MM.1S (cell line): ENCODE results near the gene FBXL7.
"Not testable (repeated sequence)": the region's sequence is repeated elsewhere in the genome, so short reads cannot be mapped to it uniquely, and the experiment has no call there.

Source experiments
- DNase-seq: peaks from one replicate; pipeline ENCODE4 v3.0.0-alpha.2; 2015
- H2AFZ ChIP-seq: fragments of 300-600 bp; sonication (generic); 2 replicates; pipeline ENCODE4 v1.6.0; 2016; ENCODE audit warnings: antibody characterized with exemption, low read length
- H3F3A ChIP-seq: fragments of 300-600 bp; sonication (generic); 2 replicates; pipeline ENCODE4 v1.6.1; 2016; ENCODE audit warnings: mild to moderate bottlenecking, antibody characterized with exemption, low read length, moderate library complexity, mixed read lengths; ENCODE audit not compliant: insufficient read depth
- H3K27ac ChIP-seq: fragments of 300-600 bp; sonication (generic); 2 replicates; pipeline ENCODE4 v1.5.1; 2016; ENCODE audit warnings: mild to moderate bottlenecking, low read length
- H3K27me3 ChIP-seq: fragments of 300-600 bp; sonication (generic); replicated peaks from 2 replicates; pipeline ENCODE4 v1.6.0; 2016; ENCODE audit warnings: low read length; ENCODE audit not compliant: insufficient read depth
- H3K36me3 ChIP-seq: fragments of 300-600 bp; sonication (generic); replicated peaks from 2 replicates; pipeline ENCODE4 v1.6.1; 2016; ENCODE audit warnings: mild to moderate bottlenecking, low read length, mixed read lengths; ENCODE audit not compliant: insufficient read depth
- H3K4me1 ChIP-seq: fragments of 300-600 bp; sonication (generic); 2 replicates; pipeline ENCODE4 v1.6.1; 2016; ENCODE audit warnings: low read length, mixed read lengths
- H3K4me2 ChIP-seq: fragments of 300-600 bp; sonication (generic); 2 replicates; pipeline ENCODE4 v1.6.0; 2016; ENCODE audit warnings: low read depth, low read length
- H3K4me3 ChIP-seq: fragments of 300-600 bp; sonication (generic); 2 replicates; pipeline ENCODE4 v1.5.1; 2016; ENCODE audit warnings: low read length, mixed read lengths
- H3K79me2 ChIP-seq: fragments of 300-600 bp; sonication (generic); 2 replicates; pipeline ENCODE4 v1.6.1; 2016; ENCODE audit warnings: mixed run types, low read length, mixed read lengths
- H3K9ac ChIP-seq: fragments of 300-600 bp; sonication (generic); 2 replicates; pipeline ENCODE4 v1.6.1; 2016; ENCODE audit warnings: low read length, mixed read lengths
- H3K9me2 ChIP-seq: fragments of 300-600 bp; sonication (generic); replicated peaks from 2 replicates; pipeline ENCODE4 v1.6.1; 2016; ENCODE audit warnings: mild to moderate bottlenecking, low read length, mixed read lengths; ENCODE audit not compliant: insufficient read depth
- H3K9me3 ChIP-seq: fragments of 300-600 bp; sonication (generic); replicated peaks from 2 replicates; pipeline ENCODE4 v1.6.1; 2016; ENCODE audit warnings: mild to moderate bottlenecking, low read length, mixed read lengths; ENCODE audit not compliant: insufficient read depth
- H4K20me1 ChIP-seq: fragments of 300-600 bp; sonication (generic); 2 replicates; pipeline ENCODE4 v1.6.1; 2016; ENCODE audit warnings: mild to moderate bottlenecking, low read length, moderate library complexity, mixed read lengths; ENCODE audit not compliant: insufficient read depth
- CTCF ChIP-seq: fragments of 300-600 bp; sonication (generic); IDR thresholded peaks from 2 replicates; pipeline ENCODE4 v1.5.1; 2016; ENCODE audit warnings: antibody characterized with exemption, low read length, mixed read lengths
- EZH2 ChIP-seq: fragments of 300-600 bp; sonication (generic); optimal IDR thresholded peaks from 2 replicates; pipeline ENCODE3; 2017; ENCODE audit warnings: low read depth, mild to moderate bottlenecking, antibody characterized with exemption, low read length, mixed read lengths
- EZH2phosphoT487 ChIP-seq: fragments of 300-600 bp; sonication (generic); IDR thresholded peaks from 2 replicates; pipeline ENCODE4 v1.6.1; 2018; ENCODE audit warnings: antibody characterized with exemption, low read length

The FBXL7 gene

GRCh38 chr5:15864536-15865215 lies 364.7 kb downstream of the FBXL7 start:
- 0 out of 2 replicates have a peak, but pooled peaks cover 8% of the 10 kb centered on the region for H3K79me2 ChIP-seq
- no peak overlapping the region for H3K27ac ChIP-seq
- no peak overlapping the region for H2AFZ ChIP-seq
- no peaks in the 10 kb centered on the region for H4K20me1 ChIP-seq
- no peak for DNase-seq
- H3F3A ChIP-seq = no peaks in the 10 kb centered on the region
- H3K27me3 ChIP-seq = no peaks in the 10 kb centered on the region
- no peak for TF ChIP-seq CTCF
- TF ChIP-seq EZH2phosphoT487 = no peak
- TF ChIP-seq EZH2 = no peak
- no peak overlapping the region for H3K4me3 ChIP-seq
- H3K36me3 ChIP-seq = no peaks in the 10 kb centered on the region
- no peak overlapping the region for H3K9ac ChIP-seq
- no peaks in the 10 kb centered on the region for H3K9me3 ChIP-seq
- H3K4me1 ChIP-seq = no peaks in the 10 kb centered on the region
- H3K9me2 ChIP-seq = no peaks in the 10 kb centered on the region
- no peak overlapping the region for H3K4me2 ChIP-seq

GRCh38 chr5:15872259-15872658 lies 372.3 kb downstream of the FBXL7 start:
- not testable (repeated sequence) for H3K27ac ChIP-seq, H3K27me3 ChIP-seq, H4K20me1 ChIP-seq, H3K36me3 ChIP-seq, DNase-seq, H3K79me2 ChIP-seq, H3K9ac ChIP-seq, H3K4me2 ChIP-seq, H3F3A ChIP-seq, H2AFZ ChIP-seq, H3K9me3 ChIP-seq, H3K4me3 ChIP-seq, H3K4me1 ChIP-seq, H3K9me2 ChIP-seq

- peaks cover 4% of the 10 kb centered on the region; the same call in 1 of the 2 replicates for H3F3A ChIP-seq
- no peaks in the 10 kb centered on the region for H3K27me3 ChIP-seq
- H3K27ac ChIP-seq = no peak overlapping the region
- no peak overlapping the region for H2AFZ ChIP-seq
- H3K9me3 ChIP-seq = no peaks in the 10 kb centered on the region
- peaks cover 18% of the 10 kb centered on the region for H3K4me1 ChIP-seq
- no peak overlapping the region for H3K4me3 ChIP-seq
- TF ChIP-seq CTCF (no peak), EZH2phosphoT487 (no peak), EZH2 (no peak)
- H3K36me3 ChIP-seq = no peaks in the 10 kb centered on the region
- no peaks in the 10 kb centered on the region for H3K9me2 ChIP-seq
- no peaks in the 10 kb centered on the region for H4K20me1 ChIP-seq
- peaks cover 11% of the 10 kb centered on the region; the same call in 1 of the 2 replicates for H3K79me2 ChIP-seq
- no peak for DNase-seq
- H3K9ac ChIP-seq = no peak overlapping the region
- no peak overlapping the region for H3K4me2 ChIP-seq
These were observed 377.9 kb downstream of the FBXL7 start for GRCh38 chr5:15877914-15878313.

GRCh38 chr5:15880201-15880600 lies 380.2 kb downstream of the FBXL7 start:
- Histone ChIP-seq H3F3A (peaks cover 4% of the 10 kb centered on the region; the same call in 1 of the 2 replicates), H2AFZ (no peak overlapping the region), H3K27ac (peak overlapping the region; percentile 6; the same call in 1 of the 2 replicates), H3K9ac (no peak overlapping the region), H3K79me2 (peaks cover 11% of the 10 kb centered on the region; the same call in 1 of the 2 replicates), H3K4me1 (peaks cover 18% of the 10 kb centered on the region), H3K9me3 (no peaks in the 10 kb centered on the region), H3K36me3 (no peaks in the 10 kb centered on the region), H3K4me3 (no peak overlapping the region), H3K4me2 (peak overlapping the region; percentile 46), H3K9me2 (no peaks in the 10 kb centered on the region), H3K27me3 (no peaks in the 10 kb centered on the region), H4K20me1 (no peaks in the 10 kb centered on the region)
- DNase-seq = peak; percentile 93
- TF ChIP-seq EZH2 (no peak), CTCF (no peak)
